ENCODE results near the gene IL1RAPL1. TPM values are rescaled to one million over a fixed set of nuclear protein-coding genes. Genes with fewer than 3 reads are reported as not detected.

Gene IL1RAPL1
- total RNA-seq, 2 experiments from 2014 or later = not detected

- Mint-ChIP-seq H3K4me3 (no peak overlapping the region), H3K4me1 (no peaks in the 10 kb centered on the region), H3K36me3 (no peaks in the 10 kb centered on the region), H3K9me3 (no peaks in the 10 kb centered on the region), H3K27ac (no peak overlapping the region), H3K27me3 (no peaks in the 10 kb centered on the region)
- DNase-seq = no peak
Measured at GRCh38 chrX:29852767-29853166, 1265.5 kb downstream of the IL1RAPL1 start.

- Mint-ChIP-seq H3K4me3 (no peak overlapping the region), H3K27me3 (no peaks in the 10 kb centered on the region), H3K27ac (no peak overlapping the region), H3K36me3 (no peaks in the 10 kb centered on the region), H3K4me1 (no peaks in the 10 kb centered on the region), H3K9me3 (no peaks in the 10 kb centered on the region)
- DNase-seq = no peak
Measured at GRCh38 chrX:29858714-29859113, 1271.5 kb downstream of the IL1RAPL1 start.

DNA sequence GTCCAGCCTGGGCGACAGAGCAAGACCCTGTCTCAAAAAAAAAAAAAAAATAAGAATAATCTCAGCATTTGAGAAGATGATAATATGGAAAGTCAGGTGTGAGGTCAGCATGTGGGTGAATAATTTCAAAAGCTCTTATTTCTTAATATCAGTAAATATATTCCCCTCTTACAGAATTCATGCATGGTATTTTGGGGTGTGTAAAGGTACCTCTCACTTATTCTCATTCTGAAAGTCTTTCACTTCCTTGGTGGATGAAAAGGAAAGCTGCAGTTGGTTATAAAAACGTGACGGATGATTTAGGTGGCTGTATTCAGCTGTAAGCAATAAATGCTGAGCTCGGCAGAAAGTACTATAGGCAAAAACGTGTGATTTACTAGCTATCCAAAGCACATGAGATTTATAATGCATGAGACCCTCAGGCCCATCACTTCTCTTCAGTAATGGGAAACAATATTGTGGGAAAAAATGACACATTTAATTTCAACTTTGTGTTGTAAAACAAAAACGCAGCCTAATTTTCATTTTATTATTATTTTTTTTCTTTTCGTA, 1275.0 kb downstream of the IL1RAPL1 start:
- Mint-ChIP-seq H3K36me3 (no peaks in the 10 kb centered on the region), H3K4me3 (no peak overlapping the region), H3K27ac (no peak overlapping the region), H3K9me3 (no peaks in the 10 kb centered on the region), H3K27me3 (no peaks in the 10 kb centered on the region), H3K4me1 (no peaks in the 10 kb centered on the region)
- DNase-seq = no peak

DNA sequence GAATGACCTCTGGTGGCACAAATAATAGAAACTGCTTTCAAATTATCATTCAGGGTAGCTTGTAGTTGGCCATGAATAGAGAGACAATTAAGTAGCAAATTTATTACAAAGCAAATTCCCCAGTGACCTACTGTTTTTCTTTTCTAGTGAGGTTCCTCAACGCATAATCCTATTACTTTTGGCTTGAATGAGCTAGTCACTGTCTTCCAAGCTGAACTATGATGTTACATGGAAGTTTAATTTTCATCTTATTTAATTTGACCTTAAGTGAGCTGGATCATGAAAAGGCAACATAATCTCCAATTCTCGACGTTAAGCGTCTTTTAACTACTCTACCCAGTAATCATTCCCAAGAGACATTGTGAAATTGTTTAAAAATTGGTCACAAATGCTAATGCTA, 1280.7 kb downstream of the IL1RAPL1 start:
- Mint-ChIP-seq H3K27me3 (no peaks in the 10 kb centered on the region), H3K9me3 (no peaks in the 10 kb centered on the region), H3K4me1 (no peaks in the 10 kb centered on the region), H3K36me3 (no peaks in the 10 kb centered on the region), H3K27ac (no peak overlapping the region), H3K4me3 (no peak overlapping the region)
- no peak for DNase-seq

GRCh38 chrX:29869837-29870236, 1282.6 kb downstream of the IL1RAPL1 start:
- no peak for DNase-seq
- no peaks in the 10 kb centered on the region for H3K36me3 Mint-ChIP-seq

GRCh38 chrX:29870608-29871007, 1283.4 kb downstream of the IL1RAPL1 start:
- Mint-ChIP-seq H3K27me3 (no peaks in the 10 kb centered on the region), H3K4me1 (no peaks in the 10 kb centered on the region), H3K9me3 (peaks cover 1% of the 10 kb centered on the region), H3K36me3 (no peaks in the 10 kb centered on the region), H3K27ac (no peak overlapping the region), H3K4me3 (no peak overlapping the region)
- DNase-seq = no peak

More at GRCh38 chrX:29869837-29870236, 1282.6 kb downstream of the IL1RAPL1 start:
- H3K9me3 Mint-ChIP-seq = peaks cover 1% of the 10 kb centered on the region
- no peak overlapping the region for H3K27ac Mint-ChIP-seq
- H3K4me3 Mint-ChIP-seq = no peak overlapping the region
- no peaks in the 10 kb centered on the region for H3K27me3 Mint-ChIP-seq
- no peaks in the 10 kb centered on the region for H3K4me1 Mint-ChIP-seq

DNA sequence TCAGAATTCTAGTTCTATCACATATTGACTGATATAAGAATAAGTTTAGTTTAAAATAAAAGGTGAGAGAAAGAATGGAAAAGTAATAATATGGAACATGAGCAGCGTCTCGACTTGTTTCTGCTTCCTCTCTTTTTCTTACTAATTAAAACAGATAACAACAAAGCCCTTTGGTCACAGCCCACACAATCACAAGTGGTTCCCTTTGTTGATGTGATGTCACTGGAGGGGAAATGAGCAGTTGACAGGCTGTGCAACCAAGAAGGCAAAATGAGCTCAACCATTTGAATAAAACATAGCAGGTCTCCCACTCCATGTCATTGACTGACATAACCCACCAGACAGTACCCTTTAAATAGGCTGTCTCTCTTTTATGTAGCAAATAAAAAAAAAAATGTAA, 1285.6 kb downstream of the IL1RAPL1 start:
- Mint-ChIP-seq H3K4me1 (no peaks in the 10 kb centered on the region), H3K36me3 (no peaks in the 10 kb centered on the region), H3K27ac (no peak overlapping the region), H3K4me3 (no peak overlapping the region), H3K9me3 (peaks cover 1% of the 10 kb centered on the region), H3K27me3 (no peaks in the 10 kb centered on the region)
- no peak for DNase-seq

GRCh38 chrX:29876733-29877132, 1289.5 kb downstream of the IL1RAPL1 start:
- H3K9me3 Mint-ChIP-seq = peaks cover 1% of the 10 kb centered on the region
- H3K4me1 Mint-ChIP-seq = no peaks in the 10 kb centered on the region
- H3K4me3 Mint-ChIP-seq = no peak overlapping the region
- no peaks in the 10 kb centered on the region for H3K27me3 Mint-ChIP-seq
- H3K27ac Mint-ChIP-seq = no peak overlapping the region
- no peak for DNase-seq
- H3K36me3 Mint-ChIP-seq = no peaks in the 10 kb centered on the region

GRCh38 chrX:29880977-29881376, 1293.7 kb downstream of the IL1RAPL1 start:
- Mint-ChIP-seq H3K9me3 (no peaks in the 10 kb centered on the region), H3K27ac (no peak overlapping the region), H3K4me1 (no peaks in the 10 kb centered on the region), H3K27me3 (no peaks in the 10 kb centered on the region), H3K4me3 (no peak overlapping the region), H3K36me3 (no peaks in the 10 kb centered on the region)
- no peak for DNase-seq

GRCh38 chrX:29890004-29890403, 1302.8 kb downstream of the IL1RAPL1 start:
- Mint-ChIP-seq H3K9me3 (no peaks in the 10 kb centered on the region), H3K27ac (no peak overlapping the region), H3K36me3 (no peaks in the 10 kb centered on the region), H3K4me1 (no peaks in the 10 kb centered on the region), H3K4me3 (no peak overlapping the region), H3K27me3 (no peaks in the 10 kb centered on the region)
- no peak for DNase-seq

DNA sequence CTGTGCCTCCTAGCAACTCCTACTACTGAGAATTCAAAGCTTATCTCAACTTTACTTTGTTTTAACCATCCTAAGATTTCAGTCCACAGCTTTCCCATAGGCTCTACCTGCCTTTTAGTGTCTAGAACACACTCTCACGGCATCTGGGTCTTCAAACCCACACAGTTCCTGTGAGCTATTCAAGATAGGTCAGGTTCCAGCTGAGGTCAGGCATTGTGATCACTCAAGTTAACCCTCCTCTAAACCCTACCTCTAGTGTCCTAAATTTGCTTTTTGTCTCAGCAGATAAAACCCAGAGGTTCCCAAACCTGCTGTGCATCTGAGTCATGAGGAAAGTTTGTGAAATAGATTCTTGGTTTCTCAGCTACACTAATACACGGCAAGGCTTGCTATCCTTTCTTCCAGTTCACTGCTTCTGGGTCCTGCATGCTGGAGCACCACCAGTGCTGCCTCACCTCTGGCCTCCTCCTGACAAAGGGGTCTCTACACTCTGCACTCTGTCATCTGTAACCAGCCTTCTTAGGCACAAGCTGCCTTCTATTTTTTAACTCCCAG, 1303.5 kb downstream of the IL1RAPL1 start:
- DNase-seq = no peak
- Mint-ChIP-seq H3K36me3 (no peaks in the 10 kb centered on the region), H3K27me3 (no peaks in the 10 kb centered on the region)

GRCh38 chrX:29902004-29902403, 1314.8 kb downstream of the IL1RAPL1 start:
- Mint-ChIP-seq H3K27ac (no peak overlapping the region), H3K4me1 (no peaks in the 10 kb centered on the region), H3K27me3 (no peaks in the 10 kb centered on the region), H3K4me3 (no peak overlapping the region), H3K9me3 (peaks cover 1% of the 10 kb centered on the region), H3K36me3 (no peaks in the 10 kb centered on the region)
- DNase-seq = no peak

More for the DNA sequence above, 1303.5 kb downstream of the IL1RAPL1 start:
- H3K9me3 Mint-ChIP-seq = no peaks in the 10 kb centered on the region
- no peak overlapping the region for H3K27ac Mint-ChIP-seq
- no peaks in the 10 kb centered on the region for H3K4me1 Mint-ChIP-seq
- no peak overlapping the region for H3K4me3 Mint-ChIP-seq

DNA sequence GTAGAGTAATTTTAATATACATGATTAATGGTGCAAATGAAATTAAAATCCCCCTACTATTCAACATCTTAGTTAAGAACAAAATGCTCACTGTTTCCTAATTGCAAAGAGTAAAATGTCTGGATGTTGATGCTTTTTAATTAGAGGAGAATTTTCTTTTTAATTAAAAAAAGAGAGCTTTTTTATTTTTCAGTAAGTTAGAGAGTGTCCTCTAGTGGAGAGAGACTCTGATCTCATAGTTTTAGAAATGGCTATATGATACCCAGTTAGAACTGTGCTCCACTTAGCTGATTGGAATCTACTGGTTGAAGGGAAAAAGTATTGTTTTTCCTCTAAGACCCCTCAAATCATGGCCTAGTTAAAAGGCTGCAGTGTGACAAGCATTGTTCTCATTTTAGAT, 1316.1 kb downstream of the IL1RAPL1 start:
- Mint-ChIP-seq H3K27ac (no peak overlapping the region), H3K27me3 (no peaks in the 10 kb centered on the region), H3K4me3 (no peak overlapping the region), H3K36me3 (no peaks in the 10 kb centered on the region), H3K9me3 (peaks cover 1% of the 10 kb centered on the region), H3K4me1 (no peaks in the 10 kb centered on the region)
- no peak for DNase-seq

DNA sequence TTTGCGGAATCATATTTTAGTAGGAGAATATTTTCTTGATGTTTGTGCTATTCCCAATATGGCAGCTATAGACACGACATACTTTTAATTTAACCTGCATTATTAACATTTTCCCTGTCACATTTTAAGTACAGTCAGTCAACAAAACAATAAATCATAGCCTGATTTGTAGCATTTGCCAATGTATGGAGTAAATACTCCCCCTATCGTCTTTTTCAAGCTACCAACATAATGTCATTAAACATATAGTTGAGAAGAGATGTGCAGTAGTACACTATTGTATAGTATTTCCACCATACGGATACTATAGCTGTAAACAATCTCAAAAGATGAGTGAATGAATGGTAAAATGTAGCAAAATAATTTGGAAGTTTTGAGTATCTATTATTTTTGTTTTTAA, 1324.4 kb downstream of the IL1RAPL1 start:
- Mint-ChIP-seq H3K27me3 (no peaks in the 10 kb centered on the region), H3K36me3 (no peaks in the 10 kb centered on the region), H3K4me3 (no peak overlapping the region), H3K27ac (no peak overlapping the region), H3K9me3 (peaks cover 2% of the 10 kb centered on the region), H3K4me1 (no peaks in the 10 kb centered on the region)
- DNase-seq = no peak

DNA sequence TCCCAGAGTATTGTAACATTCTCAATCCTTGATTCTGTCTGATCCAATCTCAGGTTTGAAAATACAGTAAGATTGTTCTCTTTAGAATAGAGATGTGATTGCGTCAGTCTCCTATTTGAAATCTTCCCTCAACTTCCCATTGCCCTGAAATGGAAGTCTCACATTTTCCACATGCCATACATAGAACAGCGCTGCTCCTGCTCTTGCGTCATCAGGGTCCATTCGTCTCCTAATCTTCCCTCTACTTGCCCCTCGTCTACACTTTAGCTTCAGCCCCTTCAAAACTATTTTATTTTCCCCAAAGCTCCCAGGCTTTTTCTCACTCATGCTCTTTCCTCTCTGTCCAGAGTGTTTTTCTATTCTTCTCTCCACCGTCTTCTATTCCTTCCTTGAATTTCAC, 1326.4 kb downstream of the IL1RAPL1 start:
- H3K27ac Mint-ChIP-seq = no peak overlapping the region

DNA sequence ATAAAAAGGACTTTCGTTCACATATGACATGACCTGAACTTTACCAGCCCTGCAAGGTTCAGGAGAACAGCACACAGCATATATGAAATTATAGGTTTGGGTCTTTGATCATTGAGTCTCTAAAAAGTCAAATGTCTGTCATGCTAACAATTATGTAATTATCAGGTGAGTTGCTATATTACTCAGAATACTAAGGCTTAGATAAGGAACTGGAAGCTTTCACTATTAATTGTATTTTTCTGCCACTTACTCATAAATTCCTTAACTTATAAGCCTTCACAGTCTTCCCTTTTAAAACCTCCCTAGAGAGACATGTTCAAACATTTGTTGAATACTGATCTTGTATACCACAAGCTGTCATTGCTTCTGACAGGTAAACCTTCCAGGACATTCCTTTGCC, 1335.4 kb downstream of the IL1RAPL1 start:
- Mint-ChIP-seq H3K9me3 (peaks cover 2% of the 10 kb centered on the region), H3K4me3 (no peak overlapping the region), H3K27ac (no peak overlapping the region), H3K4me1 (no peaks in the 10 kb centered on the region), H3K27me3 (no peaks in the 10 kb centered on the region), H3K36me3 (no peaks in the 10 kb centered on the region)
- DNase-seq = no peak

More for the DNA sequence above, 1326.4 kb downstream of the IL1RAPL1 start:
- Mint-ChIP-seq H3K36me3 (no peaks in the 10 kb centered on the region), H3K9me3 (peaks cover 2% of the 10 kb centered on the region), H3K4me3 (no peak overlapping the region), H3K4me1 (no peaks in the 10 kb centered on the region), H3K27me3 (no peaks in the 10 kb centered on the region)
- DNase-seq = no peak

Data from activated naive CD8-positive, alpha-beta T cell treated with anti-CD3 and anti-CD28 coated beads for 36 hours (primary cell).